Esophagus squamous epithelium (tissue), 4 donors: ENCODE results near the gene IMMP2L.

Experiments
- CTCF ChIP-seq, 6 experiments: fragments of 450-650 bp in 4 of 6; fragments of 200-600 bp in 2 of 6; sonication (generic) in 2 of 6; IDR thresholded peaks; one replicate each; pipeline ENCODE4 v1.5.1; 2016 to 2019; ENCODE audit warnings: antibody characterized with exemption in 6 of 6, mild to moderate bottlenecking in 4 of 6, moderate library complexity in 4 of 6
- POLR2A ChIP-seq, 4 donors: fragments of 450-650 bp; IDR thresholded peaks; one replicate each; pipeline ENCODE4 v1.6.1; 2017; ENCODE audit warnings: antibody characterized with exemption in 4 of 4, mild to moderate bottlenecking in 4 of 4, moderate library complexity in 3 of 4

GRCh38 chr7:111459065-111459756 lies 103.1 kb downstream of the IMMP2L start:
- TF ChIP-seq POLR2A (IDR thresholded peaks at IDR 0.05), result no peak
- TF ChIP-seq CTCF (IDR thresholded peaks at IDR 0.05), result no peak
